ENCODE data around the gene SERINC3.

The SERINC3 gene

GRCh38 chr20:44520881-44521280 lies 989 bp downstream of the SERINC3 start:
- peak overlapping the region; percentile 100 for H3K4me3 ChIP-seq (ENCODE audit: low read depth, low read length)
- ChIA-PET CTCF (interaction anchor here (0.7 to 2.5 kb wide), 5 partner anchors 11 to 212 kb away, joined by 3 to 21 read pairs (median 3); no protein-coding TSS in a partner anchor), POLR2A (interaction anchor here (1.2 kb wide), 2 partner anchors 14 to 81 kb away, joined by 3 to 4 read pairs; no protein-coding TSS in a partner anchor)
- no peak for TF ChIP-seq CTCF (IDR thresholded peaks at IDR 0.05; ENCODE audit: insufficient read depth, low read length, missing control alignments)
- DNase-seq (ENCODE audit: low read depth, low spot score): no peak

GRCh38 chr20:44518248-44518647 lies 3.6 kb downstream of the SERINC3 start:
- TF ChIP-seq CTCF (IDR thresholded peaks at IDR 0.05; ENCODE audit: insufficient read depth, low read length, missing control alignments): no peak
- ChIA-PET POLR2A (no interaction called here), CTCF (interaction anchor here (0.6 to 1.4 kb wide), 3 partner anchors 12 to 91 kb away, joined by 3 to 4 read pairs (median 3); no protein-coding TSS in a partner anchor)
- DNase-seq (ENCODE audit: low read depth, low spot score): no peak
- no peak overlapping the region for H3K4me3 ChIP-seq (ENCODE audit: low read depth, low read length)

- no peak for DNase-seq (ENCODE audit: low read depth, low spot score)
- TF ChIP-seq CTCF (IDR thresholded peaks at IDR 0.05; ENCODE audit: insufficient read depth, low read length, missing control alignments): no peak
- POLR2A ChIA-PET: no interaction called here
- CTCF ChIA-PET: interaction anchor here (0.8 to 1.4 kb wide), 2 partner anchors 15 to 91 kb away, joined by 4 read pairs; no protein-coding TSS in a partner anchor
- no peak overlapping the region for H3K4me3 ChIP-seq (ENCODE audit: low read depth, low read length)
Observed at GRCh38 chr20:44517454-44517853, 4.4 kb downstream of the SERINC3 start.

- no peak for TF ChIP-seq CTCF (IDR thresholded peaks at IDR 0.05; ENCODE audit: insufficient read depth, low read length, missing control alignments)
- CTCF ChIA-PET: interaction anchor here (0.8 to 2.1 kb wide), 3 partner anchors 9 to 94 kb away, joined by 3 to 5 read pairs (median 4); no protein-coding TSS in a partner anchor
- DNase-seq (ENCODE audit: low read depth, low spot score): no peak
- H3K4me3 ChIP-seq (ENCODE audit: low read depth, low read length): no peak overlapping the region
- POLR2A ChIA-PET: no interaction called here
Observed at GRCh38 chr20:44516491-44516890, 5.4 kb downstream of the SERINC3 start.

GRCh38 chr20:44513871-44514270 lies 8.0 kb downstream of the SERINC3 start:
- DNase-seq (ENCODE audit: low read depth, low spot score): no peak
- H3K4me3 ChIP-seq (ENCODE audit: low read depth, low read length): no peak overlapping the region
- no peak for TF ChIP-seq CTCF (IDR thresholded peaks at IDR 0.05; ENCODE audit: insufficient read depth, low read length, missing control alignments)
- ChIA-PET CTCF (interaction anchor here (0.8 to 2.5 kb wide), 5 partner anchors 9 to 96 kb away, joined by 3 to 8 read pairs (median 3); no protein-coding TSS in a partner anchor), POLR2A (no interaction called here)

GRCh38 chr20:44509762-44510161 lies 12.1 kb downstream of the SERINC3 start:
- CTCF ChIA-PET: interaction anchor here (1.1 to 2.0 kb wide), 4 partner anchors 9 to 173 kb away, joined by 3 to 5 read pairs (median 3); no protein-coding TSS in a partner anchor
- no peak overlapping the region for H3K4me3 ChIP-seq (ENCODE audit: low read depth, low read length)
- POLR2A ChIA-PET: interaction anchor here (0.5 kb wide), 1 partner anchor 81 kb away, joined by 3 read pairs; no protein-coding TSS in a partner anchor
- no peak for DNase-seq (ENCODE audit: low read depth, low spot score)
- TF ChIP-seq CTCF (IDR thresholded peaks at IDR 0.05; ENCODE audit: insufficient read depth, low read length, missing control alignments): no peak
